Suppressor macrophage (primary cell): Measurements from ENCODE around the gene KDM1A.
A peak's percentile ranks its signal among the peaks of the same experiment; 100 is the strongest.

Source experiments
- DNase-seq, 4 experiments: peaks; one replicate each; pipeline ENCODE4 v3.0.0-alpha.2; 2020 to 2022

Gene KDM1A

GRCh38 chr1:23079025-23079424 is 59.8 kb downstream of the KDM1A start:
- no peak for DNase-seq

GRCh38 chr1:23080885-23081284 is 61.6 kb downstream of the KDM1A start:
- DNase-seq = no peak

- no peak for DNase-seq
Measured at GRCh38 chr1:23081376-23081775, 62.1 kb downstream of the KDM1A start.

- no peak for DNase-seq
Measured at GRCh38 chr1:23083714-23084480, 64.6 kb downstream of the KDM1A start.

GRCh38 chr1:23084880-23085279 is 65.6 kb downstream of the KDM1A start:
- no peak for DNase-seq

GRCh38 chr1:23085696-23086095 is 66.4 kb downstream of the KDM1A start:
- DNase-seq = no peak

GRCh38 chr1:23088027-23088426 is 68.8 kb downstream of the KDM1A start:
- DNase-seq = no peak

GRCh38 chr1:23090056-23090455 is 70.8 kb downstream of the KDM1A start:
- DNase-seq = no peak

GRCh38 chr1:23091545-23091944 is 72.3 kb downstream of the KDM1A start:
- DNase-seq = no peak

- DNase-seq = no peak
Measured at GRCh38 chr1:23092447-23092846, 73.2 kb downstream of the KDM1A start.

GRCh38 chr1:23097316-23097715 is 78.0 kb downstream of the KDM1A start:
- DNase-seq = no peak

- DNase-seq = peak; percentile 65 to 77 (median 70)
Measured at GRCh38 chr1:23098463-23099170, 79.3 kb downstream of the KDM1A start.

GRCh38 chr1:23099171-23099536 is 79.9 kb downstream of the KDM1A start:
- no peak for DNase-seq

GRCh38 chr1:23100074-23100748 is 80.9 kb downstream of the KDM1A start:
- DNase-seq = peak; percentile 71 to 86 (median 77)

- DNase-seq = peak in 2 of 4 experiments; percentile 42 to 44
Measured at GRCh38 chr1:23101101-23101827, 82.0 kb downstream of the KDM1A start.

GRCh38 chr1:23101887-23102286 is 82.6 kb downstream of the KDM1A start:
- DNase-seq = no peak

GRCh38 chr1:23102289-23102688 is 83.0 kb downstream of the KDM1A start:
- peak in 3 of 4 experiments; percentile 24 to 34 (median 26) for DNase-seq

- peak; percentile 43 to 79 (median 57) for DNase-seq
Measured at GRCh38 chr1:23103001-23103889, 84.0 kb downstream of the KDM1A start.

- DNase-seq = no peak
Measured at GRCh38 chr1:23108918-23109533, 89.8 kb downstream of the KDM1A start.

GRCh38 chr1:23110391-23110790 is 91.1 kb downstream of the KDM1A start:
- no peak for DNase-seq
